Left colon (tissue), 2 donors: ENCODE measurements around the gene PPP1R13B. TPM values are rescaled to one million over a fixed set of nuclear protein-coding genes. Genes with fewer than 3 reads are reported as not detected.

Experiments used
- ATAC-seq: fragments of 200-7000 bp; cut with Tn5 transposase; one replicate; pipeline ENCODE4 v1.9.1; 2020; ENCODE audit warnings: mild to moderate bottlenecking, moderate library complexity
- DNase-seq, 2 donors: peaks; one replicate each; pipeline ENCODE4 v3.0.0-alpha.2; 2020
- intact Hi-C, 2 donors: fragments of 100-400 bp; cut with DNase I in 1 of 2; cut with micrococcal nuclease in 1 of 2; formaldehyde crosslinking; loops; one replicate each; pipeline versions ENCODE4 v1.11.2 to v1.14.0; 2022; cut with DNase I, micrococcal nuclease
- total RNA-seq, 2 donors: library from RNA; stranded (reverse); fragmentation: NEBNext Ultra II Directional; extraction: Animal tissue kit (Norgen Biotek cat#: 25700); gene quantifications; one replicate each; pipeline ENCODE4 v1.2.1, GENCODE V29; 2021
- donor health status: DM: no; HTN: no; CAD: no.
- donor health status: DM: yes; HTN: yes; CAD: no.

PPP1R13B gene
- total RNA-seq, 2 donors from 2014 or later = 52.9 to 67.2 TPM

- intact Hi-C loops = loop anchor here in 1 of 2 donors (10.0 kb wide), 1 partner anchor 138 kb away; no protein-coding TSS in a partner anchor
- DNase-seq (no peak), ATAC-seq (no peak)
Observed at GRCh38 chr14:103712633-103713247, 134.6 kb downstream of the PPP1R13B start.

- intact Hi-C loops = loop anchor here in 1 of 2 donors (10.0 kb wide), 1 partner anchor 137 kb away; no protein-coding TSS in a partner anchor
- ATAC-seq (peak; percentile 48), DNase-seq (peak; percentile 76 to 78)
Observed at GRCh38 chr14:103711516-103712431, 135.6 kb downstream of the PPP1R13B start.

GRCh38 chr14:103710771-103711377 lies 136.5 kb downstream of the PPP1R13B start:
- ATAC-seq (peak; percentile 58), DNase-seq (peak; percentile 44 to 69)
- intact Hi-C loops = loop anchor here in 1 of 2 donors (10.0 kb wide), 1 partner anchor 136 kb away; no protein-coding TSS in a partner anchor

- intact Hi-C loops = loop anchor here in 1 of 2 donors (10.0 kb wide), 1 partner anchor 135 kb away; no protein-coding TSS in a partner anchor
- no peak for ATAC-seq
- DNase-seq = no peak
Observed at GRCh38 chr14:103709814-103710213, 137.6 kb downstream of the PPP1R13B start.

- intact Hi-C loops = no loop called here
- no peak for DNase-seq
- ATAC-seq = no peak
Observed at GRCh38 chr14:103708750-103709187, 138.6 kb downstream of the PPP1R13B start.

GRCh38 chr14:103707329-103708263 lies 139.8 kb downstream of the PPP1R13B start:
- intact Hi-C loops = no loop called here
- DNase-seq = no peak
- ATAC-seq = no peak

- intact Hi-C loops = no loop called here
- ATAC-seq (no peak), DNase-seq (no peak)
Observed at GRCh38 chr14:103706551-103707328, 140.6 kb downstream of the PPP1R13B start.

GRCh38 chr14:103705504-103706284 lies 141.7 kb downstream of the PPP1R13B start:
- intact Hi-C loops = no loop called here
- no peak for ATAC-seq
- DNase-seq = no peak

- ATAC-seq (no peak), DNase-seq (no peak)
- intact Hi-C loops = no loop called here
Observed at GRCh38 chr14:103705118-103705503, 142.3 kb downstream of the PPP1R13B start.

- intact Hi-C loops = no loop called here
- DNase-seq = no peak
- ATAC-seq = no peak
Observed at GRCh38 chr14:103704708-103705107, 142.7 kb downstream of the PPP1R13B start.

GRCh38 chr14:103703433-103704385 lies 143.7 kb downstream of the PPP1R13B start:
- DNase-seq (no peak), ATAC-seq (no peak)

GRCh38 chr14:103702497-103703432 lies 144.6 kb downstream of the PPP1R13B start:
- intact Hi-C loops = no loop called here
- ATAC-seq (no peak), DNase-seq (no peak)

More at GRCh38 chr14:103703433-103704385, 143.7 kb downstream of the PPP1R13B start:
- intact Hi-C loops = no loop called here

GRCh38 chr14:103702095-103702494 lies 145.3 kb downstream of the PPP1R13B start:
- no peak for ATAC-seq
- DNase-seq = no peak
- intact Hi-C loops = no loop called here

- no peak for ATAC-seq
- DNase-seq = no peak
- intact Hi-C loops = no loop called here
Observed at GRCh38 chr14:103700753-103701490, 146.5 kb downstream of the PPP1R13B start.
